GM12874 (cell line): ENCODE data around the gene COX6A2.

ENCODE experiments used
- CTCF ChIP-seq: IDR thresholded peaks from 2 replicates; pipeline ENCODE4 v1.5.1; 2011; ENCODE audit warnings: low read depth, mild to moderate bottlenecking, control low read depth, low read length, moderate library complexity; ENCODE audit not compliant: insufficient read depth

The COX6A2 gene

GRCh38 chr16:31420037-31420436 is 8.1 kb downstream of the COX6A2 start:
- no peak for TF ChIP-seq CTCF

GRCh38 chr16:31417916-31418315 is 10.2 kb downstream of the COX6A2 start:
- no peak for TF ChIP-seq CTCF

- no peak for TF ChIP-seq CTCF
Observed at GRCh38 chr16:31416371-31416770, 11.8 kb downstream of the COX6A2 start.

GRCh38 chr16:31414706-31415105 is 13.5 kb downstream of the COX6A2 start:
- TF ChIP-seq CTCF, result no peak

GRCh38 chr16:31413943-31414342 is 14.2 kb downstream of the COX6A2 start:
- TF ChIP-seq CTCF, result no peak

- no peak for TF ChIP-seq CTCF
Observed at GRCh38 chr16:31413381-31413780, 14.8 kb downstream of the COX6A2 start.

GRCh38 chr16:31412750-31413149 is 15.4 kb downstream of the COX6A2 start:
- TF ChIP-seq CTCF, result no peak
